ENCODE measurements around the gene NLK.
"Not testable (repeated sequence)": the region's sequence is repeated elsewhere in the genome, so short reads cannot be mapped to it uniquely, and the experiment has no call there.

The NLK gene

DNA sequence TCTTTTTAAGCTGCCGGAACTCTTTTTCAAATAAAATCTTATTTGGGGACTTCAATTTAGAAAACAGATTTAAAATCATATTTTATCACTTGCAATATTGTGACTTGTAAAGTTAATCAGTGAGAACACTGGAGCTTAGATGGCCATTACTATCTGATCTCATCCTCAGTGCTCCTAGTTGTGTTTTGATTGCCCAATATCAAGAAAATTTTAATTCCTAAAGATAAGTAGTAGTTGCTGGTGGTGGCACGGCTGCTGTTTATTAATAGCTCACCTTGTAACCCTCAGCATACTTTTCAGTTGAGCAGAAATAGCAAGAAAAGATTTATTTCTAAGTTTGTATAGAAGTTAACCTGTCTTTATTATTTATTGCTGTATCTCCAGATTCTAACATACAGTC, 124.0 kb downstream of the NLK start:
- DNase-seq: no peak

DNA sequence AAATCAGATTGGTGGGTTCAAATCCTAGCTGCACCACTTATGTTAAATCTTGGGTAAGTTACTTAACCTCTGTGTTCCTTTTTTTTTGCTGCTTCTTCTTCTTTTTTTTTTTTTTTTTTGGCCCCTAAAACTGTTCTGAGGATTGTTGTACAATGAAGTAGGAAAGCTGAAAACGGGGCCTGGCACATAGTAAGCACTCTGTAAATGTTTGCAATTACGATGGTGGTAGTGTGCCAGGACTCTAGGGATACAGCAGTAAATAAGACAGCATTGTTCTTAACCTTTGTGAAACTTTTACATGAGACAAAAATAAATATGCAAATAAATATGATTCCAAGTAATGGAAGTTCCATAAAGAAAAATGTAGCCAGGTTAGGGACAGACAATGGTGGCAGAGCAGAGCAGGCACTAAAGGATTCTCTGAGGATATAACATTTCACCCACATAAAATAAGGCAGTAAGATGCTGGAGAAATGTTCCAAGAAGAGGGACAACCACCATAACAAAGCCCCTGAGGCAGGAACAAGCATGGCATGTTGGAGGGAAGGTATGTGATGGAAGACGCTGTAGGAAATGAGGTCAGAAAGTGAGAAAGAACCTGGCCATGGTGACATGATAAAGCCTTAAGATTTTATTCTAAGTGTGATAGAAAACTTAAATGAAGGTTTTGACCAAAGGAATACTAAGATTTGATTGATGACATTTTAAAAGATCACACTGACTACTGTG, 127.3 kb downstream of the NLK start:
- no peak for DNase-seq

DNA sequence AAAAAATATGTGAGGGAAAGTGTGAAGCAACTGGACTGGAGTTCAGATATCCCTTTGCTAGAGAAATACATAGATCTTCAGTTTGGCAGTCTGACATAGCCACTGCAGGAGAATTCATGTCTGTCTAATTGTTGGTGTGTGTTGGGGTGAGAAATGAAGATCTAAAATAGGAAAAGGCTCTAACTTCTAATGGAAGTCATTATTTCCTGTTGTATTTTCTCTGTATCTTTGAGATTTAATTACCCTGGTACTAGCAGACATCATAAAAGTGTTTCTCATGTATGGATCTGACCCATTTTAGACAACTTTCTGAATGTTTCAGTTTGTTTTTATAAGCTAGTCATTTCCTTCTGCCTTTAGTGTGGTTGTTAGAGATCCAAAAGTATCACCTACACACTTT, 128.3 kb downstream of the NLK start:
- no peak for DNase-seq

DNA sequence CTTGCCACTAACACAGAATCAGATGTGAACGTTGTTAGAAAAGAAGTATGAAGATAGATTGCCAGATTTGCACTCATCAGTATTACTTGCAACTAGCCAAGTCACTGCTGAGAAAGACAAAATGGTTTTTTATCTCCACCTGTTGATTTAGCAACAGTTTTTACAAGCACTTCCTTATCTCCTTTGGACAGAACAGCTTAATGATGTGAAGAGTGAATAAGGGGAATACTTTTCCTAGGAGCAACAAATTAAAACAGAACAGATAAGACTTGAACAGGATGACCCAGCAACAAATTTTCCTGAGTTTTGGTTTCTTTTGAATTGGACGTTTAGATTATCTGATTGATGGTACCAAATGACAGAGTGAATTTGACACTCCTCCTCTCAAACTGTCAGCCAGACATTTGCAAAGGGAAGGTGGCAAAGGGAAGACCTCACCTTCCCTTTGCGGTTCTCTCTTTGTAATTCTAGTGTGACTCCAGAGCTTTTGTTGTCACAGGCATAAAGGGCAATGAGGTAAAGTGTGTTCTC, 130.6 kb downstream of the NLK start:
- DNase-seq: no peak

DNA sequence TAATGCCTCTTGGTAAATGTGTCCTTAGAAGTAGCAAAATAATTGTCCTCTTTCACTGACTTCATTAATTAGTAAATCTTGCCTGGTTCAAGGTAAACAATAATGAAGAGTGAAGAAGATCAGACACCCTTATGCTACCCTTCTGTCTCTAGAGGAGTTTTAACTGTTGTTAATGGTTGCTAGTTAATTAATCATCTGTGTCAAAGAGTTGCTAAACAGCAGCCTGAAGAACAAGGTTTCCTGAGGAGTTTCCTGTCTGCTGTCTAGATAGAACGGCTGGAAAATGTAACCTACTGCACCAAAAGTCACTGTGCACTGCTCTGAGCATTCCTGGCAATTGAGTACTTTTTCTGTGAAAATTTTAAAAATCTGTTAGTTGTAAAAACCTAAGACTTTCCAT, 131.3 kb downstream of the NLK start:
- no peak for DNase-seq

DNA sequence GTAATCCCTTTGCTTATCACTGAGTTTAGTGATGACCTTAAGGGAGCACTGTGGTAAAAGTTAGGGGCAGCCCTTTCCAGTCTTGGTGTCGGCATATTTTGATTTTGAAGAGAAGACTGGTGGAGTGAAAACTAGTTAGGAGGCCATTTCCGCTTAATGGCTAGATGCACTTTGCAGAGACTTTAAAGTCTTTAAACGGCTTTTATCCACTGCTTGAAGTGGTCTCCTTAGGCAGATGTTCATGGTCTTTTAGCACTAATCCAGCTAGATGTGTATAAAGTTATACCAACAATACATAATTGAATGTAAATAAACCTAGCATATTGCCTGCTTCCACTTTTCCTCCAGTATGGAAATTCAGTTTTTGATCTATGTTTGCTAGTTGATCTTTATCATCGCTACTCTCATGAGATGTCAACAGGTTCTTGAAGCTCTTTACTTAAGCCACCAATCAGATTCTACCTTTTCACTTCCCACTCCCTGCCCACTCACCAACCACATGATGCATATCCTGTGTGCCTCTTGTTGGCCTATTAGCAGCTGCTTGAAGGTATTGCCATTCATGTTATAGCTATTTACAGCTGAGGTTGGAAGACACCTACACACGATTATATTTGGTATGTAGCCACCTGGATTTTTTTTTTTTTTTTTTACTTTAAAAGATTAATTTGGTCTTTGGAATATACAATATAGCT, 132.0 kb downstream of the NLK start:
- no peak for DNase-seq

DNA sequence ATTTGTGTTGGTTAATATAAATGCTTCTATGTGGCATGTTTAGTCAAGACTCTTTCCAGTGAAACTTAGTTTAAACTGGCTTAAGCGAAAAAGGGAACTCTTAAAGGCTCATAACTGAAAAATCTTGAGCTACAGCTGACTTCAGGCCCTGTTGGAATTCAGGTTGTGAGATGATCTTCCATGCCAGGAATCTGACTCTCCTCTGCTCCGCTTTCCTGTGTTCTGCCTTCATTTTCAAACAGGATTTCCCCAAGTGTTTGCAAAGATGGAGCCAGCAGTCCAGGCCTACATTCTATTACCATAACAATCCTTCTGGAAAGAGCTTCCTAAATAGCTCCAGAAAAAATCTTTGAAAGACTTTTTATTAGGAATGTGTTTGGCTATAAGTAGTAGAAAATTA, 134.9 kb downstream of the NLK start:
- DNase-seq: no peak

DNA sequence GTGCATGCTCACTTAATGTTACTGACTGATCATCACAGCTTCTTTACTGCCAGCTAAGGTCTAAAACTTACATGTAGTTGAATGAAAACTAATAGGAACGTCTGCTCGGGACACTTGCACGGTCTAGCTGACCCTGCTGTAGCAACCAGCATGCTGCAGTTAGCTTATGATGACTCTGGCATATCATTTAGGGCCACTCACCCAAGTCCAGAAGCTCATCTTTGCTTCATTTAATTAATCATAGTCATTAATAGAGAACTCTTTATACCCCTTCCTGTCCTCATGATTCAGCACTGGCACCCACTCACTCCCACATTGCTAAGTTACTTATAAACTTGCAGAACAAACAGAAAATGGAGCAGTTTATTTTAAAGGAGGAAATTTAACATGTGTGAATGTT, 136.3 kb downstream of the NLK start:
- no peak for DNase-seq

DNA sequence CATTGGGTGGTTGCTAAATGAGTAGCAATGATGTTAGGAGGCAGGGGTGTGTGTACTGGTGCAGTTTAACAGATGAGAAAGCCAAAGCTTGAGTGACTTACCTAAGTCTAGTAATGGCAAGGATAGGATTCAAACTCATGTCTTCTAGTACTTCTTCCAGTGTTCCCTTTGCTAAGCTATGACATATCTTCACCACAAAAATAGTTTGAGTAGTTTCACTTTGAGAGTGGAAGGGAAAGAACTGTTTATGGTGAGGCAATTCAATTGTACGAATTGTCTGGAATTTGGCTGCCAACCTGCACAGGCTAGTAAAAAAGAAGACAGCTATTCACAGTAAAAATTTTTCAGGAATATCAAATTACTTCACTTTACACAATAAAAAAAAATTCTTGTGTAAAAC, 138.0 kb downstream of the NLK start:
- DNase-seq: no peak

DNA sequence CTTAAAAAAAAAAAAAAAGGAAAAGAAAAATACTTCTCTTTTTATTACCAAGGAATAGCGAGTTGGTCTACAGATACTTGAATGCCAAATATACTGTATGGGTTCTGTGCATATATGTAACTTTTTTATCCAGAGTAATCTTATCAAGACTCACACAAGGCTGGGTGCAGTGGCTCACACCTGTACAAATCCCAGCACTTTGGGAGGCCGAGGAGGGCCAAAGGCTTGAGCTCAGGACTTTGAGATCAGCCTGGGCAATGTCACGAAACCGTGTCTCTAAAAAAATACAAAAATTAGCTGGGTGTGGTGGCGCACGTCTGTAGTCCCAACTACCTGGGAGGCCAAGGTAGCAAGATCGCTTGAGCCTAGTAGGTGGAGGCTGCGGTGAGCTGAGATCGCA, 139.1 kb downstream of the NLK start:
- no peak for DNase-seq

DNA sequence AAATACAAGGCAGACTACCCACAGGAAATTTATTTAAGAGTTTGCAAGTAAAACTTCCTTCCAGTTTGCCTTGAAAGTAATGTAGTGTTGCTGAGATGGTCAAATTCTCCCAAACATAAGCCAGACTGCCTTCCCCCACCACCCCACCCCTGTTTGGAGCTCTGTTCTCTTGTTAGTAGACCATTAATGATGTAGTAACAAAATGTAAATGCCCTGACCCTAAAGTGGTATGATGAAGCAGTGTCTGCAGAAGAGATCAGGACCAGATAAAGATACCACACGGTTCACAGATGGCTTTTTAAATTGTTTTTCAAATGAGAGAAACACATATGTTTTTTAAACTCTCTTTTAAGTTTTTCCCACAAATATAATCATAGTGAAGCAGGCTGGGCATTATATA, 140.1 kb downstream of the NLK start:
- no peak for DNase-seq

DNA sequence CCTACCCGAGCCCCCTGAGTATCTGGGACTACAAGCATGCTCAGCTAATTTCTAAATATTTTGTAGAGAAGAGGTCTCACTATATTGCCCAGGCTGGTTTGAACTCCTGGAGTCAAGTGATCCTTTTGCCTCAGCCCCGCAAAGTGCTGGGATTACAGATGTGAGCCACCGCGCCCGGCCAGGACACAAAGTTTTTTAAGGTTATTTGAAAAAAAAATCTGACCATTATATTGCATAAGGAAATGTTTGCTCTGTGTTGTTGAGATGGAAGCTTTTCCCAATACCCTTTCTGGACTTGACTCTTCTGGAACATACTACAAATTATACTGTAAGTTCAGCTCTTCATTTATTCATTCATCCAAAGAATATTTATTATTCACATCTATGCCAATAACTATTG, 143.2 kb downstream of the NLK start:
- DNase-seq: no peak

DNA sequence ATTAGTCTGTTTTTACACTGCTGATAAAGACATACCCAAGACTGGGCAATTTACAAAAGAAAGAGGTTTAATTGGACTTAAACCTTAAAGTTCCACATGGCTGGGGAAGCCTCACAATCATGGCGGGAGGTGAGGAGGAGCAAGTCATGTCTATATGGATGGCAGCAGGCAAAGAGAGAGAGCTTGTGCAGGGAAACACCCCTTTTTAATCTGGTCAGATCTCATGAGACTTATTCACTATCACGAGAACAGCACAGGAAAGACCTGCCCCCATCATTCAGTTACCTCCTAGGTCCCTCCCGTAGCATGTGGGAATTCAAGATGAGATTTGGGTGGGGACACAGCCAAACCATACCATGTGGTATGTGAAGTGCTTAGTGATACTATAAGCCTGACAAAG, 144.0 kb downstream of the NLK start:
- not testable (repeated sequence) for DNase-seq

DNA sequence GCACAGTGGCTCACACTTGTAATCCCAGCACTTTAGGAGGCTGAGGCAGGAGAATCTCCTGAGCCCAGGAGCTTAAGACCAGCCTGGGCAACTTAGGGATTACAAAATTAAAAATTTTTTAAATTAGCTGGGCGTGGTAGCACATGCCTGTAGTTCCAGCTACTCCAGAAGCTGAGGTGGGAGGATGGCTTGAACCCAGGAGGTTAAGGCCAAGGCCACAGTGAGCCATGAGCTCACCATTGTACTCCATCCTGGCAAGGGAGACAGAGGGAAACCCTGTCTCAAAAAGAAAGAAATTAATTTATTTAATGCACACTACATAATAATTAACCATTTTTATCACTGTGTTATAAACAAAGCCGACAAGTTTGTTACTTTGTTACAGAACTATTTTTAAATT, 145.5 kb downstream of the NLK start:
- no peak for DNase-seq

DNA sequence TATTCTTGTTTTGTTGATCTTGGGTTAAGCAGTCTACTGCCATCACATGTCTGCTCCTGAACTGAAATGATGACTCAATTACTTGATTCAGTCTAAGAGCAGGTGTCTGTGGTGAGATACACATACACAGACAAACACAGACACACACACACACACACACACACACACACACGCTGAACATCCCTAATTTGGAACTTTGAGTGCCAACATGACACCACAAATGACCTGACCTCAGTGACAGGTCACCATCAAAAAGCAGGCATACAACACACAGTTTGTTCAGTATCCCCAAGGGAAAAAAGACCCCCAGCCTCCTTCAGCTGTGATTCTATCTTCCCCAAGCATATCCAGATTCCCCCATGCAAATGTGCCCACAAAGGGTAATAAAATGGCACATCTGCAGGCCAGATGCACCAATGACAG, 146.4 kb downstream of the NLK start:
- no peak for DNase-seq

DNA sequence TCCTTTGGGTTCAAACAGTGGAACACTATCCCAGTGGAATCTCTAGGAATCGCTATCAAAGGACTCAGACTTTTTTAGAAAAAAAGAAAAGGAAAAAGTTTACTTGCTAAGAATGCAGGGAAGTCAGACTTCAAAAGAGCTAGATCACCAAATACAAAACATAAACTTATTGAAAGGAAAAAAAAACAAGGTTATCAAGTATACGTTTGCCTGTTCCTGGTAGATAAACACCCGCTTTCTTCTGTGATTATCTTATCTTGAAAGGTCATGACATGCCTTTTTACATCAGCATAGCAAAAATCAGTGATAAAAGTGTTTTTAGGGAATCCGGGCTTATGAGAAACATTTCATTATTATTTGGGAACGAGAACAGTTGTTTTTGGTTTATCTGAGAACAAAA, 147.2 kb downstream of the NLK start:
- no peak for DNase-seq

DNA sequence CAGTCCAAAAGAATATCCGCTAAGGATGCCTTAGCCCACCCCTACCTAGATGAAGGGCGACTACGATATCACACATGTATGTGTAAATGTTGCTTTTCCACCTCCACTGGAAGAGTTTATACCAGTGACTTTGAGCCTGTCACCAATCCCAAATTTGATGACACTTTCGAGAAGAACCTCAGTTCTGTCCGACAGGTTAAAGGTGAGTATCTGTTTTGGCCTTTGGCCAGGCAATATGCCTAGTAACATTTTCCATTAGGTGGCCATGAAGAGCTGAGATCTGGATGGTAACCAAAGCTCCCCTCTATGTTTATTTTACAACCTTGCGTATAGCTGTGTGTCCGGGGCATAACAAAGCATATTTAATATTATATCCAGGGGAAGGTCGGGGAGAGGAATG, 148.5 kb downstream of the NLK start:
- DNase-seq: no peak

DNA sequence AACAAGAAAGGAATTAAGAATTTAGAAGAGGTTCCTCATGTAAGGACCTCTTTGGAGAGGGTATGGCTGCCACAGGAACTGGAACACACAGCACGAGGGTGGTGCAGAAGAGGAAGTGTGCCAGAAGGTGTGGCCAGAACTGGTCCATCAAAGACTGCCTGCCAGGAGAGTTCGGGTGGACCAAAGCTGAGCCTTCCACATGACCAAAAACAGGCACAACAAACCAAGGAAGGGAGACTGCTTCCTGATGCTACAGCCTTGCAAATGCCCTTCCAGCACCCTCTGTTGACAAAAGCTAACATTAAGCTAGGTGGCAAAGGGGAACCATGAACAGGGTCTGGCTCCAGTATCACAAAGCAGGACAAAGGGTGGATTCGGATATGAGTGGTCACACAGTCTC, 150.8 kb downstream of the NLK start:
- no peak for DNase-seq

DNA sequence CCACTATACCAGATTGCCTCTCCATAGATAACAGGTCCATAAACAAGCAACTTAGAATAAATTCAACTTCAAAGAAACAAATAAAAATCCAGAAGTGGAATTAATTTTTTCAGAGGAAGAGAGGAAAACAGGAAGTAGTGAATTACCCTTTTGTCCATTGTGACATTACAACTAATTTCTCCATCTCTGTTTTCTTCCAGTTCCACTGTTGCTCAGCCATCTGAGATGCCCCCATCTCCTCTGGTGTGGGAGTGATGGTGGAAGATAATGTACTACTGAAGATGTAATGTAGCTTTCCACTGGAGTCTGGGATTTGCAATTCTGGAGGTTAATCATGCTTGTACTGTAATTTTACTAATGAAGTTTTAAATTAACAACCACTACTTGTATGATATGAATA, 151.9 kb downstream of the NLK start:
- DNase-seq: no peak

DNA sequence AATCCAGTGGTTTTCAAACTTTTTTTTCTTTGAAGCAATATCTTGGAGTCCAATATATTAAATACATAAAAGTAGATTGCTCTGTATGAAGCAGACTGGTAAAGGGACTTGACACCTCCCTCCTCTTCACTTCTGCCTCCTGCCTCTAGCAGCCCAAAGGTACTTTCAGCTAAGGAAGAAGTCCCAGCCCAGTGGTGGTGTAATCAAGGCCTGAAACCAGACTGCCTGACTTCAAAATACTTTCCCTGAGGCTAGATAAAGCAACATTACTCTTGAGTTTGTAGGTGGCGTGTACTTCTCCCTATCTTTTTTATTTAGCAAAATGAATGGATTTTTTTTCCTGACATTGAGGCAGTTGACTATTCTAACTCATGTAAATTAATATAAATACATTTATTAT, 154.2 kb downstream of the NLK start:
- DNase-seq: no peak

DNA sequence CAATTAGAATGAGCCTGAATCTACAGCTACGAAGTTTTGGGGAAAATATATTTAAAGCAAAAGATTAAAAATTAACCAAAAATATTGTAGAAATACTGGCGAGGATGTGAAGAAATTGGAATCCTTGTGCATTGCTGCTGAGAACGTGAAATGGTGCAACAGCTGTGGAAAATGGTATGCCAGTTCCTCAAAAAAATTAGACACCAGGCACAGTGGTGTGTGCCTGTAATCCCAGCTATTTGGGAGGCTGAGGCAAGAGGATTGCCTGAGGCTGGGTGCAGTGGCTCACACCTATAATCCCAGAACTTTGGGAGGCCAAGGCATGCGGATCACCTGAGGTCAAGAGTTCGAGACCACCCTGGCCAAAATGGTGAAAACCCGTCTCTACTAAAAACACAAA, 156.6 kb downstream of the NLK start:
- DNase-seq: no peak

DNA sequence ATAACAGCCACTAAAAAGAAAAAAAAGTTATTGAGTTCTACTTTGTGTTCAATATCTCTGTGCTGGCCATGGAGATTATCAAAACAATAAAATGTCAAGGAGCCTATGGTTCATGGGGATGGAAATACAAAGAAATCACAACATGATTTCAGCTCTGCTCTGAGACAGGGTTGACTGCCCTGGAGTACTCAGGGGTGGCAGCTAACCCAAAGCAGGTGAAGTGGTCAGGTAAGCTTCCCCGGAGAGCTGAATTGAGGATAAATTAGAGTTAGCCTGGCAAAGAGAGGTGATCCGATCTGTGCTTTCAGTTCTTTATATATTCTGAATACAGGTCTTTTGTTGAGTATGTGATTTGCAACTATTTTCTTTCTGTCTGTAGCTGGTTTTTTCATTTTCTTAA, 157.3 kb downstream of the NLK start:
- DNase-seq: no peak

DNA sequence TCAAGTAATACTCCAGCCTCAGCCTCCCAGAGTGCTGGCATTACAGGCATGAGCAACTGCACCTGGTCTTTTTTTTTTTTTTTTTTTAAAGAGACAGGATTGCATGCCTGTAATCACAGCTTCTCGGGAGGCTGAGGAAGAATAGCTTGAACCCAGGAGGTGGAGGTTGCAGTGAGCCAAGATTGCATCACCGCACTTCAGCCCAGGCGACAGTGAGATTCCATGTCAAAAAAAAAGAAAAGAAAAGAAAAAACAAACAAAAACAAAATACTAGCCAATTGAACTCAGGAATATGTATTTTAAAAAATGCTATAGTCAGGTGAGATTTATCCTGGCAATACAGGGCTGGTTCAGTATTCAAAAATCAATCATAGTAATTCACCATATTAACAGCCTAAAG, 158.8 kb downstream of the NLK start:
- no peak for DNase-seq

DNA sequence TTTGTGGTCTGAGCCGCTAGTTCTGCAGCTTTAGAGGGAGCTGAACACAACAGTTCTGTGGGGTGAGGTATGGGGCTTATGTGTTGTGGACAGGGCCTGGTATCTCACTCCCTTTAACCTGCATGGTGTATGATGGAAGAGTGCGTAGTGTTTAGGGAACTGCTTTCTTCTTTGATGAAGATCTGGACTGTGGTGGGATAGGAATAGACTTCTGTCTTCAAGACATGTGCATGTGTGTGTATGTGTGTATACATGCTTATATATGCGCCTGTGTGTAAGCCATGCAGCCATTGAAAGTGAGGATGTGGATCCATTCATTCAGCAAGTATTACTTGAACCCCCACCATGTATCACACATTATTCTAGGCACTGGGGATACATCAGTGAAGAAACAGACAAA, 161.8 kb downstream of the NLK start:
- no peak for DNase-seq

DNA sequence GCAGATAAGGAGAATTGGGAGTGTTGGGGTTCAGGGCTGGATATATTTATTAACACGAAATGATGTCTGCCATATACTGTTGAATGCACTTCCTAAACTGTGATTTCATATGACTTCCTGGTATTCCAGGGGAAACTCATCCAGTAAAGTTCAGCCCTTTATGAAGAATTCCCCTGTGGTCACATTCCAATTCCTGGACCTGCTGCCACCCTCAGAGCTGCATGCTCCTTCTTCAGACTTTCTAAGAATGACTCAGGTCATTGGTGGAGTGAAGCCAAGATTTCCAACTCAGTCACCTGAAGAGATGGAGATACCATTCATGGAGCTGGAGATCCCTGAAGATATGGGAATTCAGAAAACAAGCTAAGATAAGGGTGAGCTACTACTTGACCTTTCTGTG, 162.3 kb downstream of the NLK start:
- no peak for DNase-seq
